Stimulated activated naive B cell treated with anti-CD40 and anti-IgM and Interleukin-4, amounts not matched to agents 10 μg/mL and 1 μg/mL and 100 μg/mL, for 72 hours (primary cell): ENCODE results near the gene EFCAB9.

Source experiments
- ATAC-seq, 2 donors: fragments of 150-1000 bp; cut with Tn5 transposase; replicated peaks; 2 replicates each; pipeline ENCODE4 v1.10.0; 2021; ENCODE audit warnings: moderate library complexity in 1 of 2
- DNase-seq: peaks from one replicate; pipeline ENCODE4 v3.0.0; 2021
- H3K27ac Mint-ChIP-seq: one replicate; pipeline ENCODE4 v1.8.0; 2022; ENCODE audit warnings: mild to moderate bottlenecking, mixed read lengths
- H3K27me3 Mint-ChIP-seq, 2 donors: one replicate each; pipeline ENCODE4 v1.8.0; 2022; ENCODE audit warnings: mixed read lengths in 2 of 2
- H3K36me3 Mint-ChIP-seq, 2 donors: one replicate each; pipeline ENCODE4 v1.8.0; 2022; ENCODE audit warnings: mixed read lengths in 2 of 2, mild to moderate bottlenecking in 1 of 2
- H3K4me1 Mint-ChIP-seq, 2 donors: one replicate each; pipeline ENCODE4 v1.8.0; 2022; ENCODE audit warnings: mixed read lengths in 2 of 2, mild to moderate bottlenecking in 1 of 2
- H3K4me3 Mint-ChIP-seq, 2 donors: one replicate each; pipeline ENCODE4 v1.8.0; 2022; ENCODE audit warnings: mild to moderate bottlenecking in 2 of 2, mixed read lengths in 2 of 2, moderate library complexity in 1 of 2
- H3K9me3 Mint-ChIP-seq, 2 donors: one replicate each; pipeline ENCODE4 v1.8.0; 2022; ENCODE audit warnings: mixed read lengths in 2 of 2, mild to moderate bottlenecking in 1 of 2

Gene EFCAB9

DNA sequence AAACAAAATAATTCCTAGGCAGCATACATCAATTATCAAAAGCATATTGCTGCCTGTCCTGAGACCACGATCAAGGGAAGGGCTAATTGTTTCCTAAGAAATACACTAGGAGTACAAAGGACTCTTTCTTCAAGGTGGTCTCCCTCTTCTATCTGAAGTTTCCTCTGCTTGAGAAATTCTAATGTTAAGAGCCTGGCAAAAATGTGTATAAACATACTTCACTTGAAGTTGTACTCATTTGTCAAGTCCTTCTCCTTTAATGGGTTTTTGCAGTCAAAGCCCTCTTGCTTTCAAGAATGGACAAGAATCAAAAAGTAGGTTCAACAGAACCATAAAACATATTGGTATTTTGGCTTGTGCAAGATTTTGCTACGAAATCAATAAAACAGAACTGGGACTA lies 58.5 kb downstream of the EFCAB9 start:
- Mint-ChIP-seq H3K36me3 (peaks cover 53 to 65% of the 10 kb centered on the region in 2 donors), H3K4me3 (no peak overlapping the region), H3K9me3 (peaks cover 17 to 20% of the 10 kb centered on the region in 2 donors), H3K27ac (no peak overlapping the region), H3K4me1 (peaks cover 5 to 11% of the 10 kb centered on the region in 2 donors), H3K27me3 (no peaks in the 10 kb centered on the region)
- no peak for ATAC-seq
- no peak for DNase-seq
